Measurements from ENCODE around the gene SLC6A20.
"Not testable (repeated sequence)": the region's sequence is repeated elsewhere in the genome, so short reads cannot be mapped to it uniquely, and the experiment has no call there.

Gene SLC6A20

GRCh38 chr3:45756055-45756454, 40.3 kb downstream of the SLC6A20 start:
- no peak for FAIRE-seq

- no peak for FAIRE-seq
Observed at GRCh38 chr3:45754461-45754860, 41.9 kb downstream of the SLC6A20 start.

- no peak for FAIRE-seq
Observed at GRCh38 chr3:45753095-45753494, 43.2 kb downstream of the SLC6A20 start.

- no peak for FAIRE-seq
Observed at GRCh38 chr3:45751537-45752242, 44.6 kb downstream of the SLC6A20 start.

GRCh38 chr3:45749880-45750279, 46.5 kb downstream of the SLC6A20 start:
- FAIRE-seq = no peak

- not testable (repeated sequence) for FAIRE-seq
Observed at GRCh38 chr3:45749036-45749600, 47.2 kb downstream of the SLC6A20 start.

- no peak for FAIRE-seq
Observed at GRCh38 chr3:45748068-45748467, 48.3 kb downstream of the SLC6A20 start.

- FAIRE-seq = no peak
Observed at GRCh38 chr3:45746777-45747622, 49.3 kb downstream of the SLC6A20 start.

GRCh38 chr3:45746165-45746776, 50.1 kb downstream of the SLC6A20 start:
- FAIRE-seq = no peak

- FAIRE-seq = no peak
Observed at GRCh38 chr3:45742461-45743089, 53.8 kb downstream of the SLC6A20 start.

GRCh38 chr3:45741742-45742460, 54.4 kb downstream of the SLC6A20 start:
- no peak for FAIRE-seq

GRCh38 chr3:45741247-45741646, 55.1 kb downstream of the SLC6A20 start:
- FAIRE-seq = no peak

GRCh38 chr3:45739991-45740390, 56.3 kb downstream of the SLC6A20 start:
- no peak for FAIRE-seq

GRCh38 chr3:45737234-45737633, 59.1 kb downstream of the SLC6A20 start:
- no peak for FAIRE-seq

GRCh38 chr3:45736707-45737106, 59.6 kb downstream of the SLC6A20 start:
- FAIRE-seq = no peak

- FAIRE-seq = no peak
Observed at GRCh38 chr3:45730409-45731154, 65.8 kb downstream of the SLC6A20 start.

- no peak for FAIRE-seq
Observed at GRCh38 chr3:45729614-45730013, 66.7 kb downstream of the SLC6A20 start.

GRCh38 chr3:45724911-45725310, 71.4 kb downstream of the SLC6A20 start:
- FAIRE-seq = no peak

- no peak for FAIRE-seq
Observed at GRCh38 chr3:45719655-45720487, 76.5 kb downstream of the SLC6A20 start.

GRCh38 chr3:45716790-45717336, 79.5 kb downstream of the SLC6A20 start:
- no peak for FAIRE-seq

All from islet of Langerhans (tissue), 1 donor.